ENCODE results near the gene RASSF5. TPM values are rescaled to one million over a fixed set of nuclear protein-coding genes. Genes with fewer than 3 reads are reported as not detected.
A peak's percentile ranks its signal among the peaks of the same experiment; 100 is the strongest.

Gene RASSF5, protein sequence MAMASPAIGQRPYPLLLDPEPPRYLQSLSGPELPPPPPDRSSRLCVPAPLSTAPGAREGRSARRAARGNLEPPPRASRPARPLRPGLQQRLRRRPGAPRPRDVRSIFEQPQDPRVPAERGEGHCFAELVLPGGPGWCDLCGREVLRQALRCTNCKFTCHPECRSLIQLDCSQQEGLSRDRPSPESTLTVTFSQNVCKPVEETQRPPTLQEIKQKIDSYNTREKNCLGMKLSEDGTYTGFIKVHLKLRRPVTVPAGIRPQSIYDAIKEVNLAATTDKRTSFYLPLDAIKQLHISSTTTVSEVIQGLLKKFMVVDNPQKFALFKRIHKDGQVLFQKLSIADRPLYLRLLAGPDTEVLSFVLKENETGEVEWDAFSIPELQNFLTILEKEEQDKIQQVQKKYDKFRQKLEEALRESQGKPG
- total RNA-seq (100 to 1,000 TPM; 177 to 188 TPM), total RNA-seq (296 to 489 reads per million in 2 donors)

DNA sequence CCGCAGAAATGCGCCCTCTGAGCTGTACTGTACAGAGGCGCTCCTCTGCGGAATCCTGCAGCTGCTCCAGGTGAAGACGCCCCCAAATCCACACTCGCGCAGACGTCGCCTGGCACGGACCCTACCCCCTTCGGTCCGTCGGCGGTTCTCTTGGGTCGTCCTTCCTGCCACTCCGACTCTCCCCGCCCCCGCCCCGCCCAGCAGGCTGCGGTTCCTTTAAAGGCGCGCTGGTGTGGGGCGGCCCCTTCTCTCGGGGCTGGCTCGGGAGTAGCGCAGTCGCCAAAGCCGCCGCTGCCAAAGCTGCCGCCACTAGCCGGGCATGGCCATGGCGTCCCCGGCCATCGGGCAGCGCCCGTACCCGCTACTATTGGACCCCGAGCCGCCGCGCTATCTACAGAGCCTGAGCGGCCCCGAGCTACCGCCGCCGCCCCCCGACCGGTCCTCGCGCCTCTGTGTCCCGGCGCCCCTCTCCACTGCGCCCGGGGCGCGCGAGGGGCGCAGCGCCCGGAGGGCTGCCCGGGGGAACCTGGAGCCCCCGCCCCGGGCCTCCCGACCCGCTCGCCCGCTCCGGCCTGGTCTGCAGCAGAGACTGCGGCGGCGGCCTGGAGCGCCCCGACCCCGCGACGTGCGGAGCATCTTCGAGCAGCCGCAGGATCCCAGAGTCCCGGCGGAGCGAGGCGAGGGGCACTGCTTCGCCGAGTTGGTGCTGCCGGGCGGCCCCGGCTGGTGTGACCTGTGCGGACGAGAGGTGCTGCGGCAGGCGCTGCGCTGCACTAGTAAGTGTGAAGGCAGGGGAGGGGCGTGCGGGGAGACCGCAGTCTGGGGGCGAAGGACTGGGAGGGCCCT is at the start of gene RASSF5:
RASSF5 (plus strand) TSS at position 248 of the 846 bp plus-strand sequence; CDS start at position 320, 72 bp downstream.
- H3K4me3 Mint-ChIP-seq, result peak within 1 kb of the TSS; percentile 85
- H3K27me3 Mint-ChIP-seq, result peaks cover 22% of the 10 kb centered on the region
- peak; percentile 64 to 72 (median 70) for DNase-seq
- no peaks in the 10 kb centered on the region for H3K36me3 Mint-ChIP-seq (ENCODE audit: low read depth)
- H3K4me1 Mint-ChIP-seq, result peaks cover 22% of the 10 kb centered on the region
- ATAC-seq, result peak; percentile 93
- no peaks in the 10 kb centered on the region for H3K9me3 ChIP-seq (ENCODE audit: control insufficient read depth, low read length, poor library complexity, severe bottlenecking)
- peak within 1 kb of the TSS; percentile 78 for H3K27ac Mint-ChIP-seq

- H3K4me3 Mint-ChIP-seq, result no peak overlapping the region
- ATAC-seq, result no peak
- no peaks in the 10 kb centered on the region for H3K9me3 ChIP-seq (ENCODE audit: control insufficient read depth, low read length, poor library complexity, severe bottlenecking)
- H3K36me3 Mint-ChIP-seq (ENCODE audit: low read depth), result peaks cover 9% of the 10 kb centered on the region
- H3K27me3 Mint-ChIP-seq, result no peaks in the 10 kb centered on the region
- no peak overlapping the region for H3K27ac Mint-ChIP-seq
- H3K4me1 Mint-ChIP-seq, result peaks cover 19% of the 10 kb centered on the region
- DNase-seq, result no peak
These were observed 47.6 kb upstream of the RASSF5 start for GRCh38 chr1:206459703-206460102.

DNA sequence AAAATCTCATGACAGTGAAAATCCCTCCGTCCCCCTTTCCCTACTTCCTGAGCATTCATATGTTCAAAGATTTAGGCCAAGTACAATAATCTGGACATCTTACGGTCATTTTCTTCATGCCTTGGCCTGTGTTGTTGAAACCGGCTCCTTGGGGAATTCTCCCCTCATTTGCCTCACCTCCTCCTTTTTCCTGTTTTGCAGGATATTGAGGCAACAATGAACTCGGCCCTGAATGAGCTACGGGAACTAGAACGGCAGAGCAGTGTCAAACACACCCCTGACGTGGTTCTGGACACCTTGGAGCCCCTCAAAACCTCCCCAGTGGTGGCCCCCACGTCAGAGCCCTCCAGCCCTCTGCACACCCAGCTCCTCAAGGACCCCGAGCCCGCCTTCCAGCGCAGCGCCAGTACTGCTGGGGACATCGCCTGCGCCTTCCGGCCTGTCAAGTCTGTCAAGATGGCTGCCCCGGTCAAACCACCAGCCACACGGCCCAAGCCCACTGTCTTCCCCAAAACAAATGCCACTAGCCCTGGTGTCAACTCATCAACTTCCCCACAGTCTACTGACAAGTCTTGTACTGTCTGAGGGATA is 46.4 kb upstream of the RASSF5 start:
- peaks cover 2% of the 10 kb centered on the region for H3K36me3 Mint-ChIP-seq (ENCODE audit: low read depth)
- H3K9me3 ChIP-seq (ENCODE audit: control insufficient read depth, low read length, poor library complexity, severe bottlenecking), result no peaks in the 10 kb centered on the region
- DNase-seq (no peak), ATAC-seq (no peak)
- peaks cover 22% of the 10 kb centered on the region for H3K4me1 Mint-ChIP-seq
- no peak overlapping the region for H3K4me3 Mint-ChIP-seq
- H3K27me3 Mint-ChIP-seq, result no peaks in the 10 kb centered on the region
- H3K27ac Mint-ChIP-seq, result no peak overlapping the region

GRCh38 chr1:206461602-206462455 is 45.5 kb upstream of the RASSF5 start:
- Mint-ChIP-seq H3K4me1 (peaks cover 28% of the 10 kb centered on the region), H3K27ac (peak overlapping the region; percentile 61), H3K36me3 (ENCODE audit: low read depth) (peaks cover 2% of the 10 kb centered on the region), H3K27me3 (no peaks in the 10 kb centered on the region), H3K4me3 (no peak overlapping the region)
- DNase-seq, result peak in 2 of 3 donors; percentile 42 to 72
- H3K9me3 ChIP-seq (ENCODE audit: control insufficient read depth, low read length, poor library complexity, severe bottlenecking), result no peaks in the 10 kb centered on the region
- peak; percentile 85 for ATAC-seq

- DNase-seq (no peak), ATAC-seq (no peak)
- Mint-ChIP-seq H3K27me3 (no peaks in the 10 kb centered on the region), H3K36me3 (ENCODE audit: low read depth) (peaks cover 2% of the 10 kb centered on the region), H3K27ac (peak overlapping the region; percentile 98), H3K4me3 (no peak overlapping the region), H3K4me1 (peaks cover 36% of the 10 kb centered on the region)
- H3K9me3 ChIP-seq (ENCODE audit: control insufficient read depth, low read length, poor library complexity, severe bottlenecking), result no peaks in the 10 kb centered on the region
These were observed 44.2 kb upstream of the RASSF5 start for GRCh38 chr1:206463137-206463536.

- H3K4me1 Mint-ChIP-seq, result peaks cover 42% of the 10 kb centered on the region
These were observed 43.4 kb upstream of the RASSF5 start for GRCh38 chr1:206463911-206464310.

GRCh38 chr1:206464456-206464964 is 42.8 kb upstream of the RASSF5 start:
- H3K4me1 Mint-ChIP-seq, result peaks cover 47% of the 10 kb centered on the region
- no peak for ATAC-seq
- H3K27me3 Mint-ChIP-seq, result no peaks in the 10 kb centered on the region
- H3K36me3 Mint-ChIP-seq (ENCODE audit: low read depth), result peaks cover 4% of the 10 kb centered on the region
- no peak overlapping the region for H3K4me3 Mint-ChIP-seq
- no peak for DNase-seq
- H3K27ac Mint-ChIP-seq, result peak overlapping the region; percentile 98
- no peaks in the 10 kb centered on the region for H3K9me3 ChIP-seq (ENCODE audit: control insufficient read depth, low read length, poor library complexity, severe bottlenecking)

More at GRCh38 chr1:206463911-206464310, 43.4 kb upstream of the RASSF5 start:
- no peaks in the 10 kb centered on the region for H3K9me3 ChIP-seq (ENCODE audit: control insufficient read depth, low read length, poor library complexity, severe bottlenecking)
- no peaks in the 10 kb centered on the region for H3K27me3 Mint-ChIP-seq
- peaks cover 4% of the 10 kb centered on the region for H3K36me3 Mint-ChIP-seq (ENCODE audit: low read depth)
- H3K4me3 Mint-ChIP-seq, result no peak overlapping the region
- DNase-seq (no peak), ATAC-seq (no peak)
- H3K27ac Mint-ChIP-seq, result peak overlapping the region; percentile 98

GRCh38 chr1:206465951-206466350 is 41.4 kb upstream of the RASSF5 start:
- Mint-ChIP-seq H3K27me3 (no peaks in the 10 kb centered on the region), H3K36me3 (ENCODE audit: low read depth) (peaks cover 4% of the 10 kb centered on the region), H3K27ac (peak overlapping the region; percentile 98), H3K4me1 (peaks cover 54% of the 10 kb centered on the region), H3K4me3 (peak overlapping the region; percentile 83)
- no peaks in the 10 kb centered on the region for H3K9me3 ChIP-seq (ENCODE audit: control insufficient read depth, low read length, poor library complexity, severe bottlenecking)
- DNase-seq, result no peak
- no peak for ATAC-seq

DNA sequence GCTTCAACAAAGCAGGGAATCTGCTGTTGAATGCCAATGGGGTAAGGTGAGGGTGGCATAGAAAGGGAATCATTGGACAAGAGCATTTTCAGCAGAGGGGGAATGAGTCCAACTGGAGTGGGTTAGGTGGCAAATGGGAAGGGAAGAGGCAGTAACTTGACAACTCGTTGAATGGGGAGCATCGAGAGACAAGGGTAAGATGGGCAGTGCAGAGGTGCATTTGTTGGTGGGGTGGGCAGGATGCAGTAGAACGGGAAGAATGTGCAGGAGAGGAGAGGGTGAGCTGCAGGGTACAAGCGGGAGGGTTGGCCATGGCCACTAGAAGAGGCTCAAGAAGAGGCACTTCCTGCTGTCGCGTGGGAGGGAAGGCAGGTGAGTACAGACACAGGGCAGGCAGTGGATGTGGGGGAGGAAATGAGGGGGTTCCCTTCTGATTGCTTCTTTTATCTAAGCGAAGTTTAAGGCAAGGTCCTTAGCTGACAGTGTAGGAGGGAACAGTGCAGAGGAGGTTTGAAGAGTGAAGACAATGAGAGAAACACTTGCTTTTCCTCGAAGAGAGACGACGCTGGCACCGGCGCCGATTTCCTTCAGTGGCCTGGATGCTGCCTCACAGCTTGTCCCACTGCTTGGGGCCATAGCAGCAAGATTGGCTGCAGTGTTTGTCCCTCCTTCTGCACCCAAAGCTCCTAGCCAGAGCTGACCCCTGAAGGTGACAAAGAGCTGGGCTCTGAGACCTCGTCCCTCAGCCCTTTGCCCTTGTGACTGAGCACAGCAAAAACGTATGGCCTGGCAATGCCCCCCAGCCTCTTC is 40.3 kb upstream of the RASSF5 start:
- H3K9me3 ChIP-seq (ENCODE audit: control insufficient read depth, low read length, poor library complexity, severe bottlenecking), result no peaks in the 10 kb centered on the region
- peaks cover 6% of the 10 kb centered on the region for H3K36me3 Mint-ChIP-seq (ENCODE audit: low read depth)
- H3K4me1 Mint-ChIP-seq, result peaks cover 58% of the 10 kb centered on the region
- ATAC-seq (no peak), DNase-seq (no peak)
- H3K27me3 Mint-ChIP-seq, result no peaks in the 10 kb centered on the region
- H3K4me3 Mint-ChIP-seq, result peak overlapping the region; percentile 85
- peak overlapping the region; percentile 98 for H3K27ac Mint-ChIP-seq

GRCh38 chr1:206467915-206468314 is 39.4 kb upstream of the RASSF5 start:
- peak overlapping the region; percentile 79 for H3K4me3 Mint-ChIP-seq
- peak overlapping the region; percentile 98 for H3K27ac Mint-ChIP-seq
- H3K27me3 Mint-ChIP-seq, result no peaks in the 10 kb centered on the region
- ATAC-seq (no peak), DNase-seq (no peak)
- H3K4me1 Mint-ChIP-seq, result peaks cover 65% of the 10 kb centered on the region
- no peaks in the 10 kb centered on the region for H3K9me3 ChIP-seq (ENCODE audit: control insufficient read depth, low read length, poor library complexity, severe bottlenecking)
- H3K36me3 Mint-ChIP-seq (ENCODE audit: low read depth), result peaks cover 6% of the 10 kb centered on the region

- ATAC-seq (no peak), DNase-seq (no peak)
- no peaks in the 10 kb centered on the region for H3K27me3 Mint-ChIP-seq
- H3K27ac Mint-ChIP-seq, result peak overlapping the region; percentile 98
- peaks cover 7% of the 10 kb centered on the region for H3K36me3 Mint-ChIP-seq (ENCODE audit: low read depth)
- peaks cover 66% of the 10 kb centered on the region for H3K4me1 Mint-ChIP-seq
- H3K9me3 ChIP-seq (ENCODE audit: control insufficient read depth, low read length, poor library complexity, severe bottlenecking), result no peaks in the 10 kb centered on the region
- peak overlapping the region; percentile 79 for H3K4me3 Mint-ChIP-seq
These were observed 38.8 kb upstream of the RASSF5 start for GRCh38 chr1:206468571-206468970.
